Neural cell (in vitro differentiated cells): ENCODE measurements around the gene ZCCHC17.

Source experiments
- CTCF ChIP-seq: fragments of 450-650 bp; IDR thresholded peaks from 2 replicates; pipeline ENCODE4 v1.5.1; 2014; ENCODE audit warnings: antibody characterized with exemption, mild to moderate bottlenecking, moderate library complexity; ENCODE audit not compliant: poor library complexity, severe bottlenecking
- EZH2 ChIP-seq: fragments of 200-600, 300-800 bp; shearing (Covaris generic), sonication (generic); IDR thresholded peaks from 2 replicates; pipeline ENCODE4 v1.6.1; 2014; ENCODE audit warnings: antibody characterized with exemption, low read length, borderline replicate concordance, mild to moderate bottlenecking; ENCODE audit not compliant: insufficient read depth, poor library complexity, severe bottlenecking
- POLR2AphosphoS5 ChIP-seq: IDR thresholded peaks from 2 replicates; pipeline ENCODE4 v1.6.1; 2012
- RAD21 ChIP-seq: fragments of 450-650 bp; conservative IDR thresholded peaks from 2 replicates; pipeline ENCODE4 v1.6.1; 2014; ENCODE audit warnings: antibody characterized with exemption, mild to moderate bottlenecking, moderate library complexity
- SMC3 ChIP-seq: fragments of 450-650 bp; conservative IDR thresholded peaks from 2 replicates; pipeline ENCODE4 v1.6.1; 2014; ENCODE audit warnings: antibody characterized with exemption, mild to moderate bottlenecking, moderate library complexity; ENCODE audit not compliant: poor library complexity
- TAF1 ChIP-seq: IDR thresholded peaks from 2 replicates; pipeline ENCODE4 v1.6.1; 2012; ENCODE audit warnings: low read depth

- TF ChIP-seq SMC3, result no peak
- no peak for TF ChIP-seq EZH2
- TF ChIP-seq POLR2AphosphoS5, result no peak
- no peak for TF ChIP-seq CTCF
- TF ChIP-seq RAD21, result no peak
- TF ChIP-seq TAF1, result no peak
These were observed 96.6 kb downstream of the ZCCHC17 start for GRCh38 chr1:31393463-31393862.
